GM23248 (cell line): Measurements from ENCODE around the gene ADAMTS17. TPM values are rescaled to one million over a fixed set of nuclear protein-coding genes. Genes with fewer than 3 reads are reported as not detected.

ENCODE experiments used
- DNase-seq: peaks from one replicate; pipeline ENCODE4 v3.0.0-alpha.2; 2015
- H2AFZ ChIP-seq: fragments of 200-600 bp; sonication (generic); 2 replicates; pipeline ENCODE4 v1.6.1; 2016; ENCODE audit warnings: antibody characterized with exemption
- H3F3A ChIP-seq: fragments of 200-600 bp; sonication (generic); 2 replicates; pipeline ENCODE4 v1.6.1; 2016; ENCODE audit warnings: mild to moderate bottlenecking, antibody characterized with exemption, mixed run types; ENCODE audit not compliant: insufficient read depth
- H3K27ac ChIP-seq: fragments of 200-600 bp; sonication (generic); 2 replicates; pipeline ENCODE4 v1.5.1; 2016; ENCODE audit warnings: mild to moderate bottlenecking
- H3K27me3 ChIP-seq: fragments of 200-600 bp; sonication (generic); replicated peaks from 2 replicates; pipeline ENCODE4 v1.6.1; 2016; ENCODE audit warnings: mild to moderate bottlenecking; ENCODE audit not compliant: insufficient read depth
- H3K36me3 ChIP-seq: fragments of 200-600 bp; sonication (generic); 2 replicates; pipeline ENCODE4 v1.6.1; 2016; ENCODE audit warnings: low read depth, mild to moderate bottlenecking
- H3K4me1 ChIP-seq: fragments of 200-600 bp; sonication (generic); 2 replicates; pipeline ENCODE4 v1.6.1; 2016; ENCODE audit warnings: mild to moderate bottlenecking; ENCODE audit not compliant: insufficient read depth
- H3K4me2 ChIP-seq: fragments of 200-600 bp; sonication (generic); one replicate; pipeline ENCODE4 v1.6.1; 2016; ENCODE audit warnings: mild to moderate bottlenecking; ENCODE audit not compliant: unreplicated experiment
- H3K4me3 ChIP-seq: fragments of 200-600 bp; sonication (generic); 2 replicates; pipeline ENCODE4 v1.5.1; 2016; ENCODE audit warnings: mild to moderate bottlenecking
- H3K79me2 ChIP-seq: fragments of 200-600 bp; sonication (generic); 2 replicates; pipeline ENCODE4 v1.6.1; 2016; ENCODE audit warnings: mild to moderate bottlenecking; ENCODE audit not compliant: insufficient read depth
- H3K9ac ChIP-seq: fragments of 200-600 bp; sonication (generic); 2 replicates; pipeline ENCODE4 v1.6.1; 2016; ENCODE audit warnings: mild to moderate bottlenecking
- H3K9me2 ChIP-seq: fragments of 200-600 bp; sonication (generic); 2 replicates; pipeline ENCODE4 v1.6.1; 2016; ENCODE audit warnings: mixed run types, mild to moderate bottlenecking, moderate library complexity; ENCODE audit not compliant: insufficient read depth
- H3K9me3 ChIP-seq: fragments of 200-600 bp; sonication (generic); one replicate; pipeline ENCODE4 v1.6.1; 2017; ENCODE audit warnings: low read depth
- H4K20me1 ChIP-seq: fragments of 200-600 bp; sonication (generic); 2 replicates; pipeline ENCODE4 v1.6.0; 2016; ENCODE audit not compliant: insufficient read depth
- EZH2 ChIP-seq: fragments of 200-600 bp; sonication (generic); IDR thresholded peaks from 2 replicates; pipeline ENCODE4 v1.6.1; 2018; ENCODE audit warnings: antibody characterized with exemption, mild to moderate bottlenecking; ENCODE audit not compliant: insufficient read depth, poor library complexity, severe bottlenecking
- EZH2phosphoT487 ChIP-seq: fragments of 200-600 bp; sonication (generic); IDR thresholded peaks from 2 replicates; pipeline ENCODE4 v1.6.1; 2018; ENCODE audit warnings: antibody characterized with exemption, moderate library complexity, mild to moderate bottlenecking, low read depth; ENCODE audit not compliant: insufficient read depth
- WGBS, 2 experiments: methylation state at CpG; one replicate each; pipeline ENCODE4 v1.1.6; 2015 to 2017; ENCODE audit warnings: low lambda C conversion rate in 2 of 2, low coverage in 1 of 2; ENCODE audit errors: missing lambda C conversion rate in 2 of 2; 5-methylcytosine and 5-hydroxymethylcytosine counted together
- in situ Hi-C: fragments of 300-500 bp; cut with MboI; formaldehyde crosslinking; loops from 2 replicates; pipeline ENCODE4 v1.15.0; 2020
- polyA plus RNA-seq: library from polyadenylated mRNA; unstranded; fragments of >200 nt; fragmentation: Nextera tagmentation; extraction: Ambion mirVana; gene quantifications from 2 replicates; pipeline ENCODE4 v1.2.1, GENCODE V29; 2016
- total RNA-seq: library from RNA; depleted of rRNA; stranded (reverse); fragments of >200 nt; shearing (Covaris generic); gene quantifications from 2 replicates; pipeline ENCODE4 v1.2.3, GENCODE V29; 2014

Gene ADAMTS17
- total and polyA plus RNA-seq, 2 experiments from 2014 or later = not detected

DNA sequence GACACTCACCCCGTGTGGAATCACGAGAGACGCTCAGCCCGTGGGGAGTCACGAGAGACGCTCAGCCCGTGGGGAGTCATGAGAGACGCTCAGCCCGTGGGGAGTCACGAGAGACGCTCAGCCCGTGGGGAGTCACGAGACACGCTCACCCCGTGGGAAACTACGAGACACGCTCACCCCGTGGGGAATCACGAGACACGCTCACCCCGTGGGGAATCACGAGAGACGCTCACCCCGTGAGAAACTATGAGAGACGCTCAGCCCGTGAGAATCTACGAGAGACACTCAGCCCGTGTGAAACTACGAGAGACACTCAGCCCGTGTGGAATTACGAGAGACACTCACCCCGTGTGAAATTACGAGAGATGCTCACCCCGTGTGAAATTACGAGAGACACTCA lies 49.8 kb downstream of the ADAMTS17 start:
- Histone ChIP-seq H3K36me3 (no peaks in the 10 kb centered on the region), H3K79me2 (no peaks in the 10 kb centered on the region), H3K9me2 (no peaks in the 10 kb centered on the region), H2AFZ (no peak overlapping the region), H3F3A (no peaks in the 10 kb centered on the region), H3K27me3 (no peaks in the 10 kb centered on the region), H3K4me3 (no peak overlapping the region), H3K9me3 (no peaks in the 10 kb centered on the region), H3K27ac (no peak overlapping the region), H3K4me1 (no peaks in the 10 kb centered on the region), H4K20me1 (no peaks in the 10 kb centered on the region), H3K9ac (no peak overlapping the region), H3K4me2 (no peak overlapping the region)
- in situ Hi-C loops = no loop called here
- TF ChIP-seq EZH2 = no peak
- TF ChIP-seq EZH2phosphoT487 = no peak
- no peak for DNase-seq
- 85 to 91% methylated on average over 32 to 35 of the region's 35 CpGs for WGBS, 2 experiments

GRCh38 chr15:100291106-100291505 lies 50.7 kb downstream of the ADAMTS17 start:
- no peaks in the 10 kb centered on the region for H4K20me1 ChIP-seq
- in situ Hi-C loops = no loop called here
- H3K27me3 ChIP-seq = no peaks in the 10 kb centered on the region
- H3K9ac ChIP-seq = no peak overlapping the region
- TF ChIP-seq EZH2phosphoT487 (no peak), EZH2 (no peak)
- H2AFZ ChIP-seq = no peak overlapping the region
- no peaks in the 10 kb centered on the region for H3K9me3 ChIP-seq
- H3F3A ChIP-seq = no peaks in the 10 kb centered on the region
- H3K9me2 ChIP-seq = no peaks in the 10 kb centered on the region
- H3K4me2 ChIP-seq = no peak overlapping the region
- 7 to 10% methylated on average over 2 of the region's 2 CpGs for WGBS, 2 experiments
- H3K79me2 ChIP-seq = no peaks in the 10 kb centered on the region
- no peaks in the 10 kb centered on the region for H3K36me3 ChIP-seq
- no peak overlapping the region for H3K4me3 ChIP-seq
- DNase-seq = peak; percentile 1
- no peaks in the 10 kb centered on the region for H3K4me1 ChIP-seq
- H3K27ac ChIP-seq = no peak overlapping the region

DNA sequence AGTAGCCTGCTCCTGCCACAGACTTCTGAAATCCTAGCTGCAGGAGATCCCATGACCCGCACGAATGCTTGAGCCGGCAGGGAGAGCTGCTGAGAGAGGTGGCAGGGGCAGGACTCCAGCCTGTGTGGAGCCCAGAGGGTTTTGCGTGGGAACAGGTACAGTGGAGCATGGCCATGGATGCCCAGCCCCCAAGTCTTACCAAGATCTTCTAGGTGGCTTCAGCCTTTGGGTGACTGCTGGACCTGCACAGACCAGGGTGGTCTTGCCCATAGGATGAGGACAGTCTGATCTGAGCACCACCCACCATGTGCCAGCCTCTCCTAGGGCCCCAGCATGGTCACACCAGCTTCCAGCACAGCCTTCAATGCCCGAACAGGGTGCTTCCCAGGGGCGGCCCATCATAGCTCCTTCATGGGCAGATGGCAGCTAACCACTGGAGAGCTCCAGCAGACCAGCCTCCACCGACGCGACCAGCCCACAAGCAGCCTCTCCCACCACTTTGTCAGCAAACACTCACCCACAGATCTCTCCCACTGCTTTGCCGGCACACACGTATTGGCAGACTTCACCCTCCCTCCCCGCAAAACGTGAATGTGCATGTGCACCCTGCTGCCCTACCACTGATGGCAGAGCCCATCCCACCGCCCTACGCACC lies 56.0 kb downstream of the ADAMTS17 start:
- H3F3A ChIP-seq = no peaks in the 10 kb centered on the region
- no peaks in the 10 kb centered on the region for H3K4me1 ChIP-seq
- no peaks in the 10 kb centered on the region for H4K20me1 ChIP-seq
- H3K4me3 ChIP-seq = no peak overlapping the region
- H2AFZ ChIP-seq = no peak overlapping the region
- no peaks in the 10 kb centered on the region for H3K9me2 ChIP-seq
- H3K36me3 ChIP-seq = no peaks in the 10 kb centered on the region
- TF ChIP-seq EZH2phosphoT487 (no peak), EZH2 (no peak)
- H3K27me3 ChIP-seq = no peaks in the 10 kb centered on the region
- no peak for DNase-seq
- no peaks in the 10 kb centered on the region for H3K9me3 ChIP-seq
- no peak overlapping the region for H3K9ac ChIP-seq
- H3K4me2 ChIP-seq = no peak overlapping the region
- no peak overlapping the region for H3K27ac ChIP-seq
- H3K79me2 ChIP-seq = no peaks in the 10 kb centered on the region
- in situ Hi-C loops = no loop called here
- WGBS, 2 experiments = 61 to 66% methylated on average over 14 to 15 of the region's 15 CpGs

DNA sequence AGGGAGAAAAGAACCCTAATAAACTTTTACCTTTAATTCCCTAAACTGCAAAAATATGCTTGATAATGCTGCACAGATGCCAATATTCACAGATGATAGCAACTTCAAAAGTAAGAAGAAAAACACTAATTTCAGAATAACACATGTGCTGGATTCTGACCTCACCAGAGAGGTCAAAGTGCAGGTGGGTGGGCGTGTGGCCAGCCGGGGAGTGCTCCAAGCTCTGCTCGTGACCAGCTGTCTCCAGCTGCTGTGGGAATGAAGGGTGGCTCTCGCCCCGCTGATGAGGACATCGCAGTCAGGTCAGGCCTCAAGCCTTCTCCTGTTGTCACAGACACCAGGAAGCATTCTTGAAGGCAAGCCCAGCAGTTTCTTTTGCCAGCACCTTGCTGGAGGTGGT lies 57.1 kb downstream of the ADAMTS17 start:
- H3K4me2 ChIP-seq = no peak overlapping the region
- H3K27ac ChIP-seq = no peak overlapping the region
- H4K20me1 ChIP-seq = no peaks in the 10 kb centered on the region
- H3K9me2 ChIP-seq = no peaks in the 10 kb centered on the region
- 38 to 41% methylated on average over 6 of the region's 6 CpGs for WGBS, 2 experiments
- no peaks in the 10 kb centered on the region for H3K4me1 ChIP-seq
- no peak overlapping the region for H2AFZ ChIP-seq
- no peak for TF ChIP-seq EZH2phosphoT487
- no peaks in the 10 kb centered on the region for H3K27me3 ChIP-seq
- no peak for DNase-seq
- H3K9ac ChIP-seq = no peak overlapping the region
- in situ Hi-C loops = no loop called here
- H3K4me3 ChIP-seq = no peak overlapping the region
- no peaks in the 10 kb centered on the region for H3K36me3 ChIP-seq
- no peaks in the 10 kb centered on the region for H3K9me3 ChIP-seq
- no peaks in the 10 kb centered on the region for H3K79me2 ChIP-seq
- H3F3A ChIP-seq = no peaks in the 10 kb centered on the region

DNA sequence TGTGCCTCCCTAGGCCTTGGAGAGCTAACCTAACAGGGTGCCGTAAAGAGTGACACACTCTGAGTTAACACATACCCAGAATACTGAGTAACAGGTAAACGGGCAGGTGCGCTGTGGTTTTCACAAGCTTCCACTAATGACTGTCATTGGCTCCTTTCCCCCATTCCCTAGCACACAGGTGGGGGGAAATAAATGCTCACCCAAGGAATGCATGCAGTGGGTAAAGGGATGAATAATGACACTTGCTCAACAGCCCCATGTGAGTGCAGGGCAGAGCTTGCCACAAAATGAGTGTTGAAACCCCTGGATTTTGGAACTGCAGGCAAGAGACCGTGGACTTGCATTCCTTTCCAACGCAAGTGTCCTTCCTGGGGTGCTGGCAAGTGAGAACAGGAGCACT lies 57.6 kb downstream of the ADAMTS17 start:
- H4K20me1 ChIP-seq = no peaks in the 10 kb centered on the region
- no peak overlapping the region for H3K4me2 ChIP-seq
- H3K79me2 ChIP-seq = no peaks in the 10 kb centered on the region
- H2AFZ ChIP-seq = no peak overlapping the region
- no peak overlapping the region for H3K9ac ChIP-seq
- in situ Hi-C loops = no loop called here
- H3K27ac ChIP-seq = no peak overlapping the region
- no peaks in the 10 kb centered on the region for H3K4me1 ChIP-seq
- H3K27me3 ChIP-seq = no peaks in the 10 kb centered on the region
- no peak overlapping the region for H3K4me3 ChIP-seq
- no peak for DNase-seq
- H3F3A ChIP-seq = no peaks in the 10 kb centered on the region
- 44 to 46% methylated on average over 5 of the region's 5 CpGs for WGBS, 2 experiments
- no peaks in the 10 kb centered on the region for H3K36me3 ChIP-seq
- TF ChIP-seq EZH2phosphoT487 (no peak), EZH2 (no peak)
- no peaks in the 10 kb centered on the region for H3K9me3 ChIP-seq
- H3K9me2 ChIP-seq = no peaks in the 10 kb centered on the region
